DND-41 (cell line): ENCODE data around the gene OTUD4.

Source experiments
- EZH2 ChIP-seq: IDR thresholded peaks from 3 replicates; pipeline ENCODE4 v1.6.1; 2012; ENCODE audit warnings: borderline replicate concordance, low read depth, mild to moderate bottlenecking, moderate library complexity, low read length, inconsistent platforms; ENCODE audit not compliant: severe bottlenecking
- TF ChIP-seq, protein P1 (sequence below): IDR thresholded peaks from 2 replicates; pipeline ENCODE4 v1.5.1; 2012; ENCODE audit warnings: borderline replicate concordance, low read length, moderate library complexity, mild to moderate bottlenecking; ENCODE audit not compliant: poor library complexity, severe bottlenecking; ENCODE audit errors: extremely low read depth

DNA sequence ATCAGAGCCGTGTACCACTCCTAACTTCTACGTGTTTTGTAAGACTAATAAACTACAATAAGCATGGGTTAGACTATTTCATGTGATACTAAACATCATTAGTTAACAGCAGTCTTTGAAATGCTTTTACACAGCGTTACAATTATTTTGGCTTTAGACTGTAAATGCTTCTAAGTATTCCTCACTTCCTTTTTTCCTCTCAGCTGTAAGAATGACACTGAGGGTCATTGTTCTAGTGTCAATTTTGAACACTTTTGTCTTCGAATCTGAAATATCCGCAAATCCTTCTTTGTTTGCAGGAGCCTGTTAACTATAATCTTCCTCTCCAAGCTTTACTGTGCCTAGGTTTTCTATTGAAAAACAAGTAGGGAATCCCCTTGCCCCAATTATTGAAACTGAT lies 80.7 kb downstream of the OTUD4 start:
- TF ChIP-seq EZH2 = no peak
- TF ChIP-seq, protein P1, sequence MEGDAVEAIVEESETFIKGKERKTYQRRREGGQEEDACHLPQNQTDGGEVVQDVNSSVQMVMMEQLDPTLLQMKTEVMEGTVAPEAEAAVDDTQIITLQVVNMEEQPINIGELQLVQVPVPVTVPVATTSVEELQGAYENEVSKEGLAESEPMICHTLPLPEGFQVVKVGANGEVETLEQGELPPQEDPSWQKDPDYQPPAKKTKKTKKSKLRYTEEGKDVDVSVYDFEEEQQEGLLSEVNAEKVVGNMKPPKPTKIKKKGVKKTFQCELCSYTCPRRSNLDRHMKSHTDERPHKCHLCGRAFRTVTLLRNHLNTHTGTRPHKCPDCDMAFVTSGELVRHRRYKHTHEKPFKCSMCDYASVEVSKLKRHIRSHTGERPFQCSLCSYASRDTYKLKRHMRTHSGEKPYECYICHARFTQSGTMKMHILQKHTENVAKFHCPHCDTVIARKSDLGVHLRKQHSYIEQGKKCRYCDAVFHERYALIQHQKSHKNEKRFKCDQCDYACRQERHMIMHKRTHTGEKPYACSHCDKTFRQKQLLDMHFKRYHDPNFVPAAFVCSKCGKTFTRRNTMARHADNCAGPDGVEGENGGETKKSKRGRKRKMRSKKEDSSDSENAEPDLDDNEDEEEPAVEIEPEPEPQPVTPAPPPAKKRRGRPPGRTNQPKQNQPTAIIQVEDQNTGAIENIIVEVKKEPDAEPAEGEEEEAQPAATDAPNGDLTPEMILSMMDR = no peak
